Measurements from ENCODE around the gene LMNA.
A peak's percentile ranks its signal among the peaks of the same experiment; 100 is the strongest.
"Not testable (repeated sequence)": the region's sequence is repeated elsewhere in the genome, so short reads cannot be mapped to it uniquely, and the experiment has no call there.

Gene LMNA

DNA sequence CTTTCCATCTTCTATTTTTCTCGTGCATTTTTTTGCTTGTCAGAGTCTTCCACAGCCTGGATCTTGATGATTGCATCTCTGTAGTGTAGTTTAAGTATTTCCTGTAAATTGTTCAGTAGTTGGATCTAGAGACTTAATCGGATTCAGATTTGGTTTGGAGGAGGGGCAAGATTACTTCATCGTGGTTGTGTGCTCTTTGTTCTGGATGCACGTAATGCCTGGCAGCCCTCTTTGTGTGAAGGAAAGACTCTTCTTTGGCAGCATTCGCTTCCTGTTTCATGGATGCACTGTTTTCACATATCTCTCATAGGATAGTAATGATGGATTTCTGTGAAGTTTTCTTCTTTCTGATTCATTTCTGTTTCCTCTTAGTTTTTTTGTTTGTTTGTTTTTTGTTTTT is 53.0 kb downstream of the LMNA start:
- no peak for DNase-seq

DNA sequence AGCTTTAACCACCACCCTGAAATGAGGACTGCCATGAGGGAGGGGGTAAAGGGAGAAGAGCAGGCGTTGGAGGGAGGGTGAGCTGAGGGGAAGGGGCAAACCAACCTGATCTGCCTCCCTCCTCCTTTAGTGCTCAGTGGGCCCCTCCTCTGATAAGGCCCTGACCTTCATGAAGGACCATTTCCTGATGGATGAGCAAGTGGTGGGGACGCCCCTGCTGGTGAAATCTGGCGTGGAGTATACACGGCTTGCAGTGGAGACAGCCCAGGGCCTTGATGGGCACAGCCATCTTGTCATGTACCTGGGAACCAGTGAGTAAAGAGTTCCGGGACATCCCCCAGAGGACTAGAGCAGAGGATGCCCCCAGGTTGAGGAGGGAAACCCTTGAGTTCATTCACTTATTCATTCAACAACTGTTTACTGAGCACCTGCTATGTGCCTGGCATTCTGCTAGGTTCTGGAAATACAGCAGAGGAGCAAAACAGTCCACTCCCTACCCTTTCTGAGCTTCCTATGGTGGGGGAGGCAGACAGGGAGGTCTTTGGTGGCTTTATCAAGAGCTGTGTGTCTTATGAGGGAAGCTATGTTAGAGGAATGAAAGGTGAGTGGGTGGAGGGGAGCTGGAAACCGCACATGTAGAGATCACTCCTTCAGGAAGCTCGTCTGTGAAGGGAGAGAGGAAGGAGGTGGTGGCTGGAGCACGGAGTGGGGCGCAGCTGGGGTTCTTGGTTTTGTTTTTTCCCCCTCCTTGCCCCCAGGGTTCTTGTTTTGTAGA is 58.4 kb downstream of the LMNA start:
- no peak for DNase-seq

DNA sequence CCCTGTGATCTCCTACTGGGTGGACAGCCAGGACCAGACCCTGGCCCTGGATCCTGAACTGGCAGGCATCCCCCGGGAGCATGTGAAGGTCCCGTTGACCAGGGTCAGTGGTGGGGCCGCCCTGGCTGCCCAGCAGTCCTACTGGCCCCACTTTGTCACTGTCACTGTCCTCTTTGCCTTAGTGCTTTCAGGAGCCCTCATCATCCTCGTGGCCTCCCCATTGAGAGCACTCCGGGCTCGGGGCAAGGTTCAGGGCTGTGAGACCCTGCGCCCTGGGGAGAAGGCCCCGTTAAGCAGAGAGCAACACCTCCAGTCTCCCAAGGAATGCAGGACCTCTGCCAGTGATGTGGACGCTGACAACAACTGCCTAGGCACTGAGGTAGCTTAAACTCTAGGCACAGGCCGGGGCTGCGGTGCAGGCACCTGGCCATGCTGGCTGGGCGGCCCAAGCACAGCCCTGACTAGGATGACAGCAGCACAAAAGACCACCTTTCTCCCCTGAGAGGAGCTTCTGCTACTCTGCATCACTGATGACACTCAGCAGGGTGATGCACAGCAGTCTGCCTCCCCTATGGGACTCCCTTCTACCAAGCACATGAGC is 62.2 kb downstream of the LMNA start:
- no peak for DNase-seq

DNA sequence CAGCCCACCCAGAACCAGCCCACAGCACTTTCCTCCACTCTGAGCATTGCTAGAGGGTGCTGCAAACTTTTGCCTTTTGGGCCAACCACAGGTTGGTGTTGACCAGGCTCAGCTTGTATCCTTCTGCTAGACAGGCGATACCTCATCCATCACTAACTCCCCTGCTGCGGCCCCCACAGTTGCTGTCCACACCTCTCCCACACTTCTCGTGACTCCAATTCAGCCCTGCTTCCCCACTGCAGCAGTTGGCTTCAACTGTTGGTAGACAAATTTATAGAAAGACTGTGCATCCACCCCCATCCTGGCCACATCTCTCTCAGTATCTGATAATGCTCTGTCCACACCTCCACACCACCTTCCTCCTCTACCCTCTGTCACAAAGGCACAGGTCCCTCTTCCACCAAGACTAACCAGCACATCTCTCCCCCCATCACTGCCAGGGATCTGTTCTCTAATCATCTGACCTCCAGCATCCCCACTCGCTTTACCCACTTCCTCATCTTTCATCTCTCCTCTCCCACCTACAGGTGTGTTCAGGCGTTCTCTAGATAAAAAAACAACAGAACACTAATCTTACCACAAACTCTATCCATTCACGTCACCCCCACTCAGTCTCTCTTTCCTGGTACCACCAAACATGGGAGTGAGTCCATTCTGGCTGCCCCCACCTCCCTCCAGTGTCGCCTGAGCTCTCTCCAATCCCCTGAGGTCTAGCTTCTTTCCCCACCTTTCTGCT is 63.6 kb downstream of the LMNA start:
- no peak for DNase-seq

DNA sequence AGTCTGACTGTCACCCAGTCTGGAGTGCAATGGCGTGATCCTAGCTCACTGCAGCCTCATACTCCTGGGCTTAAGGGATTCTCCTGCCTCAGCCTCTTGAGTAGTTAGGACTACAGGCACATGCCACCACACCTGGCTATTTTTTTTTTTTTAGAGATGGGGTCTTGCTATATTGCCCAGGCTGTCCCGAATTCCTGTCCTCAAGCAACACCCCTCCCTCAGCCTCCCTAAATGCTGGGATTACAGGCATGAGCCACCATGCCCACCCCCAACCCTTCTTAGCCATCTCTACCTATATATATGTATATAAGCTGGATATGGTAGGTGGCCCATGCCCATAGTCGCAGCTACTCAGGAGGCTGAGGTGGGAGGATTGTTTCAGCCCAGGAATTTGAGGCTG is 66.0 kb downstream of the LMNA start:
- DNase-seq = no peak

DNA sequence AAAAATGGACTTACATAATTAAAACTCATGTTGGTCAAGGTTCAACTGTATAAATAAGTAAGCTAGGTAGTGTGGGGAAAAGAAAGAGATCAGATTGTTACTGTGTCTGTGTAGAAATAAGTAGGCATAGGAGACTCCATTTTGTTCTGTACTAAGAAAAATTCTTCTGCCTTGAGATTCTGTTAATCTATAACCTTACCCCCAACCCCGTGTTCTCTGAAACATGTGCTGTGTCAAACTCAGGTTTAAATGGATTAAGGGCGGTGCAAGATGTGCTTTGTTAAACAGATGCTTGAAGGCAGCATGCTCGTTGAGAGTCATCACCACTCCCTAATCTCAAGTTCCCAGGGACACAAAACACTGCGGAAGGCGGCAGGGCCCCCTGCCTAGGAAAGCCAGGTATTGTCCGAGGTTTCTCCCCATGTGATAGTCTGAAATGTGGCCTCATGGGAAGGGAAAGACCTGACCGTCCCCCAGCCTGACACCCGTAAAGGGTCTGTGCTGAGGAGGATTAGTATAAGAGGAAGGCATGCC is 66.9 kb downstream of the LMNA start:
- DNase-seq = peak; percentile 59 to 83

DNA sequence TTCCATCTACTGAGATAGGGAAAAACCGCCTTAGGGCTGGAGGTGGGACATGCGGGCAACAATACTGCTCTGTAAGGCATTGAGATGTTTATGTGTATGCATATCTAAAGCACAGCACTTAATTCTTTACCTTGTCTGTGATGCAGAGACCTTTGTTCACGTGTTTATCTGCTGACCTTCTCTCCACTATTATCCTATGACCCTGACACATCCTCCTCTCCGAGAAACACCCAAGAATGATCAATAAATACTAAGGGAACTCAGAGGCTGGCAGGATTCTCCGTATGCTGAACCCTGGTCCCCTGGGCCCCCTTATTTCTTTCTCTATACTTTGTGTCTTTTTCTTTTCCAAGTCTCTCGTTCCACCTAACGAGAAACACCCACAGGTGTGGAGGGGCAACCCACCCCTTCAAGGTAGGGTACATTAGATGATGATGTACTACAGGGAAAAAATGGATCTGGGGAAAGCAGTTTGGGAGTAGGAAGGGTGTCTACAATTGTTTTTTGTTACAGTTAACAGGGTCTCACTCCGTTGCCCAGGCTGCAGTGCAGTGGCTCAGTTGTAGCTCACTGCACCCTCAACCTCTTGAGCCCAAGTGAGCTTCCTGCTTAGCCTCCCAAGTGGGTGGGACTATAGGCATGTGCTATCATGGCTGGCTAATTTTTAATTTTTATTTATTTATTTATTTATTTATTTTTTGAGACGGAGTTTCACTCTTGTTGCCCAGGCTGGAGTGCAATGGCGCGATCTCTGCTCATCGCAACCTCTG is 67.7 kb downstream of the LMNA start:
- not testable (repeated sequence) for DNase-seq

DNA sequence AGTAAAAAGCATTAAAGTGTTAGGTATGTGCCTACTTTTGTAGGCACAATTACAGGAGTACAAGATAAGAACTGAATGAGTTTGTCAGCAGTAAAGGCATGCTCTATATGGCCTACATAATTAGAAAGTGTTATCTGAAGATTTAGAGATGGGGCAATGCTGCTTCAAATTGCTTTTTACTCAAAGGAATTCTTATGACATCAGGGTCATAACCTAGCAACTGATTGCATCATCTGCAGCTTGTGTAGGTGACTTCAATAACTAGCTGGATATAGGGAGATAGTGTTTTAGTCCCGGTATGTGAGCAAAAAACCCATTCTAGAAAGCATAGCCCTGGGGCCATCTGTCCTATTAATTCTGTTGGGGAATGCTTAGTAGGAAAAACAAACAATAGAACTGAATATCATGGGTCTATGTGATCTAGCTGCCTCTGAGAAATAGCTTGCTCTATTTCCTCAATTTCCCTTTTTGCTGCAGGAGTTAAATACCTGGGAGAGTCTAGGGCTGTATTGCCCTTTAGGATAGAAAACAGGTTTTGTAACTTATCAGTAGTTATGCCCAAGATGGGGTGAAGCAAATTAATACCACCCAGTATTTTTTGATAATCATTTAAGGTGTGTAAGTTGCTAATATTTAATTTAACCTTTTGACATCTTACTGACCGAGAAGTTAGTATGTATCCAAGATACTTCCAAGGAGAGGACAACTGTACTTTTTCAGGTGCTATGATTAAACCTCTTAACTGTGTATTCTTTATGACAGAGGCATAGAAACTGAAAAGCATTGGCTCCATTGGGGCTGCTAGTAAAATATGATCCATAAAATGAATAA is 72.1 kb downstream of the LMNA start:
- DNase-seq = not testable (repeated sequence)
